HG02973 (cell line): ENCODE measurements around the gene ABCC1.

Experiments
- ATAC-seq: cut with Tn5 transposase; IDR thresholded peaks from one replicate; pipeline ENCODE4 v1.9.1; 2021; ENCODE audit warnings: moderate library complexity; ENCODE audit not compliant: unreplicated experiment

ABCC1 gene

DNA sequence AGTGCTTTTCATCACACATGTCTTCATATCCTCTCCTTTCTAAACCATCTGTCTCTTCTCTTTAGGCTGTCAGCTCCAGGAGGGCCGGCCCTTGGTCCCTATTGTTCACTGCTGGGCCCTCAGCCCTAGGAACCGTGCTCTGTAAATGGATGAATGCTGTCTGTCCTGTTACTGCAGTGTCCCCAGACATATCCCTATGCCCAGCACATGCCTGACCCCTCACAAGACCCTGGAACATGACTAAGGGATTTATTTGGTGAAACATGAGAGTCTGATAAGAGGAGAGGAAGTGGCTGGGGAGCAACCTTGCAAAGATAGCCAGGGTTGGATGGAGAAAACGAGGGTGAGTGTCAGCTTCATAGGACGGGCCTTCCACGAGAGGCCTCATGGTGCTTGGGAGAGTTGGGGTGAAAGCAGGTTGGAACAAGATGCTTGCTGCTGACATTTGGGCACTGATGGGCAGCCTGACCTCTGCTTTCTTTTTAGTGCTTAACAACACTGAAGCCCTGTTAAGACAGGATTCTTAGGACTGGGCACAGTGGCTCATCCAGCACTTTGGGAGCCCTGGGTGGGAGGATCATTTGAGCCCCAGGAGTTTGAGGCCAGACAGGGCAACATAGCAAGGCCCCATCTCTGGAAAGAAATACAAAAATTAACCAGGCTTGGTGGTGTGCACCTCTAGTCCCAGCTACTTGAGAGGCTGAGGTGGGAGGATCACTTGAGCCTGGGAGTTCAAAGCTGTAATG is 39.0 kb downstream of the ABCC1 start:
- no peak for ATAC-seq

DNA sequence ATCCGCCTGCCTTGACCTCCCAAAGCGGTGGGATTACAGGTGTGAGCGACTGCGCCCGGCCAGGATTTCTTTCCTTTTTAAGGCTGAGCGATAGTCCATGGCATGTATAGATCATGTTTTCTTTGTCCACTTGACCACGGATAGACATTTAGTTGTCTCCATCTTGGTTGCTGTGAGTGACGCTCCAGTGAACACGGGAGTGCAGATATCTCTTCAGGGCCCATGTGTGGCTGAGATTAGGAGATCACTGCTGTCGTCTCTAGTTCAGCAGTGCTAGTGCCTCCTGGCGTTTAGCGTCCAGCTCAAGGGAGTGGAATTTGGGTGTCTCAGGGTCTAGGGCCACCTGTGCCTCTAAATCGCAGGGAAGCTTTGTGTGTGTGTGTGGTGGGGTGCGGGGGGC is 41.5 kb downstream of the ABCC1 start:
- ATAC-seq: no peak

DNA sequence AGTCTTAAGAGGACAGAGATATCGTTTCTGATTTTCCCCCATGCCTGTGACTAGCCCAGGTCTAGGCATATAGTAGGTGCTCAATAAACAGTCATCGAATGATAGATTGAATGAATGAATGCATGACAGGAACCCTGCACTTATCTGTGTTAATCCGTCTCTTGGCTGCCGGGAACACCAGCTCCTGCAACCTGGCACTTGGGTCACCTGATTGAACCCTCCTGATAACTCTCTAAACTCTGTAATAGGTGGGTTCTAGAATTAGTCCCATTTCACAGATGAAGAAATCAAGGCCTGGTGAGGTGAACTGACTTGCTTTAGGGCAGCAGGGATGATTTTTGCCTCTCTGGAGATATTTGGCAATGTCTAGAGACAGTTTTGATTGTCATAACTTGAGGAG is 43.7 kb downstream of the ABCC1 start:
- ATAC-seq: no peak

DNA sequence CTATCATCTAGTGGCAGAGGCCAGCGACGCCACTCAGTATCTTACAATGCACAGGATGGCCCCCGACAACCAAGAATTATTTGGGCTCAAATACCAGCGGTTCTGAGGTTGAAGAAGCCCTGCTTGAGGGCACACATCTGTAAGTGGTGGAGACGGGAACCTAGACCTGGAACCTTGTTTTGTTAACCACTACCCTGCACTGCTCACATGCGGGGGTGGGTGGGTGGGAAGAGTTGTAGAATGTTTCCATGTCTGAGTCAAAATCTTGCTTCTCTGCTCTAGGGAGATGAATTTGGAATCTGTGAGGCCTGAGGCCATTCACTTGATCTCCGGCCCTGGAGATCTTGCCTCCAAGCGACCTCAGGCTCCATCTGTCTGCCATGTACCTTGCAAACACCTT is 44.1 kb downstream of the ABCC1 start:
- ATAC-seq: no peak

DNA sequence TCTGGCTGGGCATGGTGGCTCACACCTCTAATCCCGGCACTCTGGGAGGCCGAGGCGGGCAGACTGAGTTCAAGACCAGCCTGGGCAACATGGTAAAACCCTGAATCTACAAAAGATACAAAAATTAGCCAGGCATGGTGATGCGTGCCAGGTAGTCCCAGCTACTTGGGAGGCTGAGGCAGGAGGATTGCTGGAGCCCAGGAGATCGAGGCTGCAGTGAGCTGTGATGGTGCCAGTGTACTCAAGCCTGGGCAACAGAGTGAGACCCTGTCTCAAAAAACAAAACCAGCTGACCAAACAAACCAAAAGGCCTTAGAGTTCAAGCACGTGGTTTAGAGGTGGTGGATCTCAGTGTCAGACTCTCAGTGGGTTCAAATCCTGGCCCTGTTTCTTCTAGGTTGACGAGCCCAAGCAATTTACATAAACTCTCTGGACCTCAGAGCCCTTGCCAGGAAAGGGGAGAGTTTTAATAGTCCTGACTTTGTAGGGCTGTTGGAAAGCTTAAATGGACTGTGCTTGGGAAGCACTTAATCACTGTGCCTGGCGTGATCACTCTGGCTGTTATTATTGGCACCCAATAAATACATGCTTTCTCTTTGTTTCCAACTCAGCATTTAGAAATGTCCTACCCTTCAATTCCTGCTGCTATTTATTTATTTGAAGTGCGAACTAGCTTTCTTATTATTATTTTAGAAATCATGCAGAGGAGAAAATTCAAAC is 44.7 kb downstream of the ABCC1 start:
- ATAC-seq: no peak

DNA sequence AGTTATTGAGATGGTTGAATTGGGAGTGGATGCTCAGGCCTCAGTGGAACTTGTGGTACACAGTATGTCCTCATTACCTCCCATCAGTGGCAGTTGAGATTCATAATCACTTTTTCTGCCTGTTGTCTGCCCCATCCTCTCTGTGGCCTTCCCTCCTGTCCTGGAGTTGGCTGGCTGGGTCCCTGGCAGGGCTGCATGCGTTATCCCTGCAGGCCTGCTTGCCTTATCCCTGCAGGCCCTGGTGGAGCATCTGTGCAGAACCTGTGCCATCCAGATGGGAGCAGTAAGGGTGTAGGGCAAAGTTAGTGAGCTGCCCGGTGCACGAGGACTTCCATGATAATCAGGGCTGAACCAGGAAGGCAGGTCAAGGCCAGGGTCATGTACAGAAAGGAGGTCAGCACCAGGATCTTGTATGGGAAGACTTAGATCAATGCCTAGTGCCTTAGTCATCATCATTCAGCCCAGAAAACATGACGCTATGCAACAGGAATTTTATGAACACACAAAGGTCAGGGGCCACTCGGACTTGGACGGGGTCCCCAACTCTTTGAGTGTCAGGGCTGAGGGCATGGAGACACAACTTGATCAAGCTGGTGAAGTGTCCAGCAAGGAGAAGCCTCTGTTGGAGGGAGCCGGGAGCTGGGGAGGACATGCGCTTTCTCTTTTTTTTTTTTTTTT is 47.2 kb downstream of the ABCC1 start:
- ATAC-seq: no peak

DNA sequence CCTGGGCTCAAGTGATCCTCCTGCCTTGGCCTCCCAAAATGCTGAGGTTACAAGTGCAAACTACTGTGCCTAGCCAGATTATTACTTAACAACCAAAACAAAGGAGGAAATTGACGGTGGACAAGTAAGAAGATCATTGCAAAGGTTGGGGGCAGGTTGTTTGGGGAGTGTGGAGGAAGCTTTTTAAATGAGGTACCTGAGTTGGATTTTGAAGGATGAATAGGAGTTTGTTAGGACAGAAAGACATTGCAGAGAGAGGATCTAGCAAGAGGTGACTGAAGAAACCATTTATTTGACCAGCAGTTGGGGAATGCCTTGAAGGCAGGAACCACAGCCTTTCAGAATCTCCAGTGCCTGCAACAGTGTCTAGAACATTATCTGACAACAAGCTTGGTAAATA is 51.3 kb downstream of the ABCC1 start:
- ATAC-seq: no peak

DNA sequence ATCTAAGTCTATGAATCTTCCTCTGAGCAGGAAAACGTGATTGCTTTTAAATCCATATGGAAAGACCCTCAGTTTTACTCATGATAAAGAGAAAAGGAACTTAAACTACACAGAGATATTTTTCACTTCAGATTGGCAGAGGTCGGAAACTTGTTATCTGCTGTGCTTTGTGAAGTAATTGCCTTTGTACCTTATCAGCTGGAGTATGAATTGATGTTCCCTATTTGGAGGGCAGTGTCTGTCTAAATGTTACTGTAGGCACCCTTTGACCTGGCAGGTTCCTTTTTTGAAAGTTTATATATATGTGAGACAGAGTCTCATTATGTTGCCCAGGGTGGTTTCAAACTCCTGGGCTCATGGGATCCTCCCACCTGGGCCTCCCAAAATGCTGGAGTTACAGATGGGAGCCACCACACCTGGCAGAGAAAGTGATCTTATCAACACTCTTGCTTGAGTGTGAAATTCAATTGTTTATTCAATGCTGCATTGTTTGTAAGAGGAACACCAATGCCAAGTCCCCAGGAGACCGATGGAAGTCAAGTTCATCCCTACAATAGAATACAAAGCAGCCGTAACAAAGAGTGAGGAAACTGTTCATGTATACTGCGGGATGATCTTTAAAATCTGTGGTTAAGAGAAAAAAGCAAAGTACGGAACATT is 52.3 kb downstream of the ABCC1 start:
- no peak for ATAC-seq

DNA sequence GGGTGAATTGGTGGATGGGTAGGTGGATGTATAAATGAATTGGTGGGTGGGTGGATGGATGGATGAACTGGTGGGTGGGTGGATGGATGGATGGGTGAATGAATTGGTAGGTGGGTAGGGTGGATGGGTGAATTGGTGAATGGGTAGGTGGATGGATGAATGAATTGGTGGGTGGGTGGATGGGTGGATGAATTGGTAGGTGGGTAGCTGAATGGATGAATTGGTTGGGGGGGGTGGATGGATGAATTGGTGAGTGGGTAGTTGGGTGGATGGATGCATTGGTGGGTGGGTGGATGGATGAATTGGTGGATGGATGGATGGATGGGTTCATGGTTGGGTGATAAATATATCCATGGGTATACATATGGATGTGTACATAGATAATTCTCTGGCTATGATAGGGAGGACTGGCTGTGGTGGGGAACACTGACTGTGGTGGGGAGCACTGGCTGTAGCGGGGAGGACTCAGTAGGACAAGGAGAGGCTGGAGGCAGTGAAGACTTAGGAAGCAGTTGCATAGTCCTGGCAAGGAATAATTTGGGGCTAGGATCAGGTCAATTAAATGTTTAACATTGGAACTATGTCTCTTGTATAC is 54.4 kb downstream of the ABCC1 start:
- ATAC-seq: no peak

DNA sequence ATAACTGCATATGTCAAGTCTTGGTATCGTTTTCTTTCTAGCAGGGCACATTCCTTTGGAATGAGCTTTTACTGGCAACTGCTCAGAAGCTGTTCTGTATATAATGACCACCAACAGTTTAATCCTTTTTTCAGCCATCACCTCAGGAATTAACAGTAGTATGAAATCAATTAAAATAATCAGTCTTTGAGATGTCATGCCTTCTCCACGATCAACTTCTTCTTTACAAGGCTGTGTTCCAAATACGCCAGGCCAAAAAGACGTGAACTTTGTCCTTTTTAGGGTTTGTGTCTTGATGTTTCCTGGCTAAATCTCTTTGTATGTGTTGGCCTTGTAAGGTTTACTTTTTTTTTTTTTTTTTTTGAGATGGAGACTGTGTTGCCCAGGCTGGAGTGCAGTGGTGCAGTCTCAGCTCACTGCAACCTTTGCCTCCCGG is 54.9 kb downstream of the ABCC1 start:
- no peak for ATAC-seq

DNA sequence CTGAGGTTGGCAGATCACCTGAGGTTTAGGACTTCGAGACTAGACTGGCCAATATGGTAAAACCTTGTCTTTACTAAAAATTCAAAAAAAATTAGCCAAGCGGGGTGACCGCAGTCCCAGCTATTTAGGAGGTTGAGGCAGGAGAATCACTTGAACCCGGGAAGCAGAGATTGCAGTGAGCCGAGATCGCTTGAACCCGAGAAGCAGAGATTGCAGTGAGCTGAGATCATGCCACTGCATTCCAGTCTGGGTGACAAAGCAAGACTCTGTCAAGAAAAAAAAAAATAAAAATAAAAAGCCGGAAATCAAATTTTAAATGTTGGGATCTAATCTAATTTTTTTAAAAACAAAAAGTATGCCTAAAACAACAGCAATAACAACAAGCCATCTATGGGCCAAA is 56.3 kb downstream of the ABCC1 start:
- no peak for ATAC-seq

DNA sequence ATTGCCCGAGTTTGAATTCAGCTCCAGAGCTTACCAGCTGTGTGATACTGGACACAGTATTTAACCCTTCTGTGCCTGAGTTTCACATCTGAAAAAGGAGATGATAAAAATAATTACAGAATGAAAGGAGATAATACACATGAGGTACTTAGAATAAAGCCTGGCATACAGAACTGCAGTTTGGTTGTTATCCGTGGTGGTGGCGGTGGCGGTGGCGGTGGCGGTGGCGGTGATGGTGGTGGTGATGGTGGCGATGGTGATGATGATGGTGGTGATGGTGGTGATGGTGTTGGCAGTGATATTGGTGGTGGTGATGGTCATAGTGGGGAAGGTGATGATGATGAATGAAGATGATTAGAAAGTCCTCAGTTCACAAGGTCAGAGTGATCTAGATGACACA is 57.2 kb downstream of the ABCC1 start:
- ATAC-seq: no peak

DNA sequence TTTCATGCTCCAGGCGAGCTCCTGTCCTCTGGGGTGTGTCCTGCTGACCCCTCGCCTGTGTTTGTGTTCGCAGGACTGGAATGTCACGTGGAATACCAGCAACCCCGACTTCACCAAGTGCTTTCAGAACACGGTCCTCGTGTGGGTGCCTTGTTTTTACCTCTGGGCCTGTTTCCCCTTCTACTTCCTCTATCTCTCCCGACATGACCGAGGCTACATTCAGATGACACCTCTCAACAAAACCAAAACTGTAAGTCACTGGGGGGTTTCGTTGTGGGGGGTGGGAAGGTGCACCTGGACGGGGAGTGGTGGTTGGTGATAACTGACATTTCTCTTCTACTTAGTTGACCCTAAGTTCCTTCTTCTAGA is 58.3 kb downstream of the ABCC1 start:
- ATAC-seq: peak; percentile 55

DNA sequence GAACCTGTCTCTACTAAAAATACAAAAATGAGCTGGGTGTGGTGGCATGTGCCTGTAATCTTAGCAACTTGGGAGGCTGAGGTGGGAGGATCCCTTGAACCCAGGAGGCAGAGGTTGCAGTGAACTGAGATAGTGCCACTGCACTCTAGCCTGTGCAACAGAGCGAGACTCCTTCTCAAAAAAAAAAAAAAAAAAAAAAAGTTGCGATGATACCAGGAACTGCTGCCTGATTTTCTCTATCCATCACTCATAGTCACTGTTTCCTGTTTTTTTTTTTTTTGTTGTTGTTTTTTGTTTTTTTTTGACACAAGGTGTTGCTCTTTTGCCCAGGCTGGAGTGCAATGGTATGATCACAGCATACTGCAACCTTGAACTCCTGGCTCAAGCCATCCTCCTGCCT is 59.2 kb downstream of the ABCC1 start:
- no peak for ATAC-seq

DNA sequence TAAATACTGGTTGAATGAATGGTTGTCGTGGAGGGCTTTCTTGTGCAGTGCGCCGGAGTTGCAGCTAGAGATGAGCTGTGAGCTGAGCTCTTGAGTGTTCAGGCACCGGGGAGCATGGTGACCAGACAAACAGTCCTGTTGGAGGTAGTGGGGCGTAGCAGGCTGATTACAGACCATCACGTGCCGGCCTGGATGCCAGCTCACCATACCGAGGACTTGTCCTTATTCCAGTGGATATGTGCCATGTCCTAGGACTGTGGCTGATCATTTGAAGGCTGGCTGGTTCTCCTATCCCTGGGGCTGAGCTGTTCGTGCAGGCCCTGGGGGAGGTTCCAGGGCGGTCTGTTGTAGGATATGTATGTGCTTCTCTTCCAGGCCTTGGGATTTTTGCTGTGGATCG is 60.0 kb downstream of the ABCC1 start:
- ATAC-seq: no peak

DNA sequence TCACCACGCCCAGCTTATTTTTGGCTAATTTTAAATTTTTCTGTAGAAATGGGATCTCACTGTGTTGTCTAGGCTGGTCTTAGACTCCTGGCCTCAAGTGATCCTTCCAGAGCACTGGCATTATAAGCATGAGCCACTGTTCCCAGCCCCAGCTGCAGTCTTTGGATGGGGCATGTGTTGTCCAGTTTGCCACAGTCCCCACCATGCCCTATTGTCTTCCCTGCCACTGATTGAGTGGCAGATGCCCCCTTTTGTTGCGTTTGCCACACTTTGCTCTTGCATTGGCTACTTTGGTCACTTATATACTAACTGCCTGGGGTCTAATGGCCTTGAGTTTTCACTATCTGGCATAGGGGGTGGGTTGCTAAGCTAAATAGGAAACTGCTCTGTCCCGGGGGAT is 60.8 kb downstream of the ABCC1 start:
- ATAC-seq: no peak

DNA sequence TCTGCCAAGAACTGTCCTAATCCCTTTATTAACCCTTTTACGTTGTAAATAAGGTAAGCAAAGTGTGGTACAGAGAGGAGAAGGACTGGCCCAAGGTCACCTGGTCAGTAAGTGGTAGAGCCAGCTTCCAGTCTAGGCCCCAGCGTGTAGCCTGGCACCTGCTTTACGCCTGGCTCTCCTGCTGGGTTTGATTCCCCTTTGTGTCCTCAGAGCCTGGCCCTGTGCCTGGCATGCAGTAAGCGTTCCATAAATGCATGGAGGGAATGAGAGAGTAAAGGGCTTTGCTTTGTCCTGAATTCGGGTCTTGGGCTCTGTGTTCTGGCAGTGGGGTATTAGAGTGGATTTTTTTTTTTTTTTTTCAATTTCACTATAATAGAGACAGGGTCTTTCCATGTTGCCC is 62.7 kb downstream of the ABCC1 start:
- ATAC-seq: no peak

DNA sequence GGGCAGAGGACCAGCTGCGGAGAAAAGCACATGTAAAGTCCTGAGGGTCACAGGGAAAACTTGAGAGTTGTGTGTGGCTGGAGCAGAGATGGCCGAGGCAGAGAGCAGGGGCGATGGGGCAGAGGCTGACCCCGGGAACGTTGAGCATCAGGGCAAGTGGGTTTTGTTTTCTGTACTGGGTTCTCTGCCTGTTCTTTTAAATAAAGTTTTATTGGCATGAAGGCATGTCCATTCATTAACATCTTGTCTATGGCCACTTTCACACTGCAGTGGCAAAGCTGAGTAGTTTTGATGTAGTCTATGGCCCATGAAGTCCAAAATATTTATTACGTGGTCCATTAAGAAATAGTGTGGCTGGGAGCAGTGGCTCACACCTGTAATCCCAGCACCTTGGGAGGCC is 64.4 kb downstream of the ABCC1 start:
- no peak for ATAC-seq

DNA sequence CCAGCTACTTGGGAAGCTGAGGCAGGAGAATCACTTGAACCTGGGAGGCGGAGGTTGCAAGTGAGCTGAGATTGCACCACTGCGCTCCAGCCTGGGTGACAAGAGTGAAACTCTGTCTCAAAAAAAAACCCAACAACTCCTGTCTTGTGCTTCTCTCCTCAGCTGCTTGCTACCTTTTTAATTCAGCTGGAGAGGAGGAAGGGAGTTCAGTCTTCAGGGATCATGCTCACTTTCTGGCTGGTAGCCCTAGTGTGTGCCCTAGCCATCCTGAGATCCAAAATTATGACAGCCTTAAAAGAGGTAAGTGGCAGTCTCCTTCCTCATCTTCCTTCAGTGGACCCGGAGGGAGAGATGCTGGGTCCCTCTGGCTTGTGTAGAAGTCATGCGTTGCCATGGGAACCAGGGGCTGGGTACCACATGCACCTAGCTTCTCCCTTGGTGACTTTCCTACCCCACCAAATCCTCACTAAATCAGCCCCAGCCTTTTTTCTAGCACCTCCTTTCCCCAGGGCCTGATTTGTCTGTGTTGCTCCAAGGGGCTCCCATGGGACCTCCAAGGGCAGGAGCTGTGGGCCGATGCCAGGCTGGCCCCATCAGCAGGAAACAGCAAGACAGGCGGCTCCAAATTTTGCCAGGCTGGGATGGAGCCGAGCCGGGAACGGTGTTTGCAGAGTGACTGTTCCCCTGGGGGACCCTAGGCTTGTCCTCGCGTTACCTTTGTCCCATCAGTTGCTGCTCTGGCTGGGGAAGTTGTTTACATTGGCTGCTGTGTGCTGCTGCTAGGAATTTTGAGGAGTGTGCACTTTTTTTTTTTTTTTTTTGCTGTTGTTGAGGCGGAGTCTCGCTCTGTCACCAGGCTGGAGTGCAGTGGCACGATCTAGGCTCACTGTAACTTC is 65.2 kb downstream of the ABCC1 start:
- ATAC-seq: no peak

DNA sequence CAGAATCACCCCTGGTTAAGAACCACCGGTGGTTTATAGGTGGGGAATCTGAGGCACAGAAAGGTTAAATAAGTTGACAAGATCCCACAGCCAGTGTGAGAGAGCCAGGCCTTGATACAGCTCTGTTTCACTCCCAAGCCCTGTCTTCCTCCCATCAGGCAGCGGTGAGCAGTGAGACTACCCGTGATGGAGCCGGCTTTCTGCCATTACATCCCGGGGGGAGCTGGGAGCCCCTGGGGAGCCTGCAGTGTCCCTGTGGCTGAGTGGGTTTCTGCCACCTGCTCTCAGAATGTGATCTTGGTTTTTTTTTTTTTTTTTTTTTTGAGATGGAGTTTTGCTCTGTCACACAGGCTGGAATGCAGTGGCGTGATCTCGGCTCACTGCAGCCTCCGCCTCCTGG is 66.4 kb downstream of the ABCC1 start:
- no peak for ATAC-seq
